Colon (tissue), 2 donors: ENCODE data around the gene MAT2A.
"Not testable (repeated sequence)": the region's sequence is repeated elsewhere in the genome, so short reads cannot be mapped to it uniquely, and the experiment has no call there.

Experiments used
- FAIRE-seq: peaks from 2 replicates; lab custom pipeline; 2012; peaks lifted over from hg19 to GRCh38; lab: Jason Lieb, UNC
- donor health status: control.
- donor health status: control.

Gene MAT2A

DNA sequence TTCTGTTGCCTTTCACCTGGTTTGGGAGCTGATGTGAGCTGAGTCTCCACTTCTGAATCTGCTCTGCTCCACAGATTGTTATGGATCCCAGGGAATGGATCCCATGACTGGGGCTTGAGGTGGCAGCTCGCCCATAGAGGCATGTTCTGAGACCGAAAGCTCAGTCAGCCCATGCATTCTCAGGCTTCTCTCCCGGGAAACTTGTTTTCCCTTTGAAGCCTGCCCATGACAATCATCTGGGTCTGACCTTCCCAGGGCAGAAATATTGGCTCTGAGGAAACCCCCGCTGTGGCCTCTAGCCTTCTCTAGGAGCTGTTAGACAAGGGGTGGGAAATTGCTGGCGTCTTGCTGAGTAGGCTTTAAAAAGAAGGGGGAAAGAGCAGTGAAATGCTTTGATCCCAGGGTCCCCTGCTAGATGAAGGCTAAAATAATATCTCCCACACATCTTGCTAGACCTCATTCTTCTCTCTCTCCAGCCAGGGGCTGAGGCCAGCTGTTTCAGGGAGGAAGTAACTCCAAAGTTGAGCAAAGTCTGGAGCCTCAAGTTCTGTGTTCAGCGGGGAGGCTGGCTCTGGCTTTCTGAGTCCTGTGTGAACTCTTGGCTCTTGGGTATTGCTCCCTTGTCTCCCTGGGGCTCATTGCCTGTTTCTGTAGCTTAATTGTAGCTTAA is 40.4 kb downstream of the MAT2A start:
- no peak for FAIRE-seq

GRCh38 chr2:85580206-85580605 is 41.2 kb downstream of the MAT2A start:
- no peak for FAIRE-seq

DNA sequence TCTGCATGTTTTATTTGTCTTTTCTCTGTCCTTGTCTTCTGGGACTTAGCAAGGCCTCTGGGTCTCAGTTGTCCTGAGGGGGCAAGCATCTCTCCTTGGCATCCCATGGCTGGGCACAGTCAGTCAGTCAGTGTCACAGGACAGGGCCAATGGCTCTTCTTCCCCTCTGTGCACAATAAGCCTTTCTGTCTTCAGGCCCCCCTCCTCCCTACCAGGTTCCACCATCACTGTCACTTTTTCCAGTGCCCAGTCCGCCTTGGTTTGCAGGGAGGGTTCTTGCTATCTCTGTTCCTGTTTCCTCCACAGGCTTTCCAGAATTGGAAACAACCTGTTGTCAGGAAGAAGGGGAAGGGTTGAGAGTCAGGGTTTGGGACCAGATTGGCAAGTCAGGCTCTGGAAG is 43.5 kb downstream of the MAT2A start:
- FAIRE-seq: no peak

DNA sequence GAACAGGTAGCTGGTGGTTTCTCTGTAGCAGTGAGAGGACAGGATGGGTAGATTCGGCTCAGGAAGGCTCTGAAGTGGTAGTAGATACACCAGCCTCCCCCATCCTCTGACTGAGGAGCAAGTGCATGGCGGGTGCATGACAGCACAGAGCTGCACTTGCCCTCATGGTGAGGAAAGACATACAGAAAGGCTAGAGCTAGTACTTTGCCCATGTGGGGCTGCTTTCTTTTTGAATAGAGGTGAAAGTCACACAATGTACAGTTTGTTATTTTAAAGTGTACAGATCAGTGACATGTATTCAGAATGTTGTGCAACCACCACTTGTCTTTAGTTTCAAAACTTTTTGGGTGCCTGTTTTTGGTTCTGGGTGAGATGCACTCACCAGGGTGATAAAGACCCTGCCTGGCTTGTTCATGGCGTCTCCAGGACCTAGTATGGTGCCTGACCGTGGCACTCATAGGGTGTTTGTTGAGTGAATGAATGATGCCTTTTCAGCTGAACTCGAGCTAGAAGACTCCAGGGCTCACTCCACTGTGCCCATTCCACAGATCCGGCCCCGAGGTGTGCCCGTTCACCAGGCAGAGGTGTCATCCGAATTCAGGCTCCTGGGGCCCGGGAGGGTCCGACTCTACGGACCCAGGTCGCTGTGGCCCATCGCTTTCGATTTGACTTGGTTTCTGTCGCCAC is 44.8 kb downstream of the MAT2A start:
- no peak for FAIRE-seq

DNA sequence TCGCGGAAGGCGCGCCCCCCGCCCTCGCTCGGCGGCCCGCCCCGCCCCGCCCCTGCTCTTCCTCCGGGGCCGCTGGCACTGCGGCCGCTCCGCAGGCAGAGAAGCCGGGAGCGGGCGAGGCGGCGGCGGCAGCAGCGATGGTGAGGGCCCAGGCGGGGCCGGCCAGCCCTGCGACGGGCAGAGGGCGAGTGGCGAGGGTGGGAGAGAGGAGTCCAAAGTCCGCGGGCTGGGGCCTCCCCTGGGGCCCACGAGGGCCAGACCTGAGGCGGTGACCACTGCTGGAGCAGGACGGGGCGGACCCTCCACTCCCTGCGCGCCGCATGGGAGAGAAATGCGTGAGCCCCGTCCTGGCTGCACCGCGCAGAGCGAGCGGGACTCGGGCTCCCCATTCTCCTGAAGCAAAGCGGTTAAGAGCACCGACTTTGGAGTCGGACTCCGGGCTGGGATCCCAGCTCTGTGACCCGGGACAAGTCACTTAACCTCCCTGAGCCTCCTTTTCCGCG is 45.4 kb downstream of the MAT2A start, which contains the start of gene VAMP5:
VAMP5 (plus strand) TSS at position 78 of the 503 bp plus-strand sequence; CDS start at position 138, 60 bp downstream.
- FAIRE-seq: no peak

DNA sequence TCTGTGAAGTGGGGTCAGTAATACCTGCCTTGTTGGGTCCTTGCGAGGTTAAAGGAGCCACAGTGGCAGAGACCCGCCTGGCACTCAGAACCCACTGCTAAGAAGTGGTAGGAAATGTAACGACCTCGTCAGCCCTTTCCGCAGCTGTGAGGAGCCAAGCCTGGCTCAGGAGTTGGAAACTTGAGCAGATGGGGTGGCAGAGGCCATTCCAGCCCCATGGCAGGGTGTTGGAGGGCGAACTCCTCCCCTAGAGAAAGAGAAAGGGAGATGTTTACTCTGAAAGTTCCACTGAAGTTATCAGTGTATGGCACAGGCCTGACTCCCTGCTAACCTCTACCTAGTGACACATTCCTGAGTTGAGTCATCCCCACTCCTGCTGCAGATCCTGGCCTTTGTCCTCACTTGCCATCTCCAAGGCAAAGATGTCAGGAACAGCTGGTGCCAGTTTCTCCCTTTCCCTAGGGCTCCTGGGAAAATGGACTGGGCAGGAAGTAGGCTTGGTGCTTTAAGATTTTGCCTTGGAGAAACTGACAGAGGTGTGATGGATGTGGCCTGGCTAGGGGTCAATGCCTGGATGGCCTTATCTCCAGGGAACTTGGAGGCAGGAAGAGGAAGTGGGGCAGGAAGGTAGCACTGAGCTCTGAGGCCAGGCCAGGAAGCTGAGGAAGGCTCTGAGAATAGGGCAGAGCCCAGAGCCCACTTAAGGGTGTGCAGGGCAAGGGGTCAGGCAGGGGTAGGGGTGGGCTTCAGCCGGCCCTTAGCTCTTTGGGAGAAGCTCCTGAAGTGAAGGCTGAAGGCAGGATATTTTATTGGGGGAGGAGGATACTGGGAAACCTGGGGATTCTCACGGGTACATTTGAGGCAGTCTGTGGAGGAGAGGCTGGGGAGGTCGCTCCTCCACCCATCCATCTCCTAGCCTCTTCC is 46.2 kb downstream of the MAT2A start:
- no peak for FAIRE-seq

DNA sequence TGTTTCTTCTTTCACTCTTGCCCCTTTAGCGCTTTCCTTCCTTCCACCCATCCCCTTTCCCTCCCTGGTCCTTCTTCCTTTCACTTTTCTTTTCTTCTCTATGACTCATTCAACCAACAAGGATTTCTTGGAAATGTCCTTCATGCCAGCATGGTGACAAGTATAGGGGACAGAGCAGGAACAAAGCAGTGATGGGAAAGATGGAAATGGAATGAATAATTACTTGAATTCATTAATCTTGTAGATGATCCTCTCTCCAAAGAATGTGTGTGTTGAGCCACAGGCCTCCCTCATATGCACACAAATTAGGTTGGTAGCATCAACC is 46.8 kb downstream of the MAT2A start:
- FAIRE-seq: no peak

DNA sequence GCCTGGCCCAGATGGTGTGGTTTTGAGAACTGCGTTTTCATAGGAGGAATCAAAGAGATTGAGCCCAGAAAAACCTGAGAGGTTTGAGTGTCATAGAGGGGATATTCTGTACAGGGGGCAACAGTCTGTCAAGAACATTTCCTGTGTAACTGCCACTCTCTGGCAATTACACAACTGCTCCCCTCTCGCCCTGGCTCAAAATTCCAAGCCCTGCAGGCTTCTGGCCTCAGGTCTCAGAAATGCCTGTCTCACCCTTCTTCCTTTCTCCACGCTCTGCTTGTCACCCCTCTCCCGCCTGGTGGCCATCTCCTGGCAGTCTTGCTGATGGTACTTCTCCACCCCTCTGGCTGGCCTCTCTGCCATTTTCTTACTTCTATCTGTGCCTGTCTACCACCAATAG is 49.3 kb downstream of the MAT2A start:
- FAIRE-seq: no peak

- no peak for FAIRE-seq
These were observed 49.7 kb downstream of the MAT2A start for GRCh38 chr2:85588645-85589044.

- FAIRE-seq: no peak
These were observed 50.2 kb downstream of the MAT2A start for GRCh38 chr2:85589181-85589580.

DNA sequence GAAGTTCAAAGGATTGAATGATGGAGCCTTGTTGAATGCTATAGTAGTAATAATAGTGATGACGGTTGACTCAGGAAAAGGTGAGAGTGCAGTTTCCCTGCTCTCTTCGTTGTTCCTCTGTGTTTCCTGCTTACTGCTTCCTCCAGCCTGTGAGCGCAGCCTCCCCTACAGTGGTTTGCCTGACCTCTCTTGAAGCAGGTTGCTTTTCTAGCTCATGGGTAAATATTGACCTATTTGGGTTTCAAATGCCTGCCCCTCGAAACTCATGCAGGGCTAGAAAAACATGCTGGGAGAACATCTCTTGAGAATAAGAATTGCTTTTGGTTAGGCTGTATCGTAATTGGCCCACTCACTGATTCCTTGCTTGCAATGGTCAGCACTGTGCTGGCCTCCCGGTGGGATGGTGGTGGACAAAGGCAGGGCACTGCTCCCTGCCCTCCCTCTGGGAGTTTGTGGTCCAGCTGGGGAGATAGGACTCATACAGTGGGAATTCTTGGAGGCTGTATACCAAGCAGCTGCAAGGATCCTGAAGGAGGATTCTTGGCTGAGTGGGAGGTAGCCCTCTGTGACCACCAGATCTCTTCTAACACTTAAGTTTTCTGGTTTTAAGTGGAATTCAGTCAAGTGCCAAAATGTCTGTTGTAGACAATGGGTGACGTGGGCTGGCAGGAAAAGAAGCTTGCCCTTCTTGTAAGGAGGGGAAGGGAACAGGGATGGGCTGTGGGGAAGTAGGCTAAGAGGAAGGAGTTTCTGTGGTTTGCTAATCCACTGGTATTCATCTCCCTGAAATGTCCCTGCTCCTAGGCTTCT is 51.2 kb downstream of the MAT2A start:
- no peak for FAIRE-seq

DNA sequence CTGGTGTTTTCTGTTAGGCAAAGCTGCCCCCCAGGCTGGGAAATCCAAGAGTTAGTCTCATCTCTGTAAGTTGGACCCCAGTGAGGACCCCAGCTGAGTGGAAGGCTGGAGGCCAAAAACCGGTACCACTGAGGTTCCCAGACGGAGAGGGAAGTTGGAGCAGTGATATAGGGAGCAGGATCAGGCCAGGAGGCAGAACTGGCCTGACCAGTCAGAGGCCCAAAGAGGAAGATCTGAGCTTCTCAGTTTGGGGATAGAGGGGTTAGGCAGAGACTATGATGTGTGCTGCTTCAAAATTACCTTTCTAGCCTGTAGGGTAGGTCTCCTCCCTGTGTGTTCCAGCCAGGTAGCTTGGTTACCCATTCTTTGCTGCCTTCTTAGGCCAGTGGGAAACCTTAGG is 52.0 kb downstream of the MAT2A start:
- FAIRE-seq: no peak

GRCh38 chr2:85591563-85591962 is 52.6 kb downstream of the MAT2A start:
- FAIRE-seq: no peak

GRCh38 chr2:85592299-85592698 is 53.3 kb downstream of the MAT2A start:
- not testable (repeated sequence) for FAIRE-seq

DNA sequence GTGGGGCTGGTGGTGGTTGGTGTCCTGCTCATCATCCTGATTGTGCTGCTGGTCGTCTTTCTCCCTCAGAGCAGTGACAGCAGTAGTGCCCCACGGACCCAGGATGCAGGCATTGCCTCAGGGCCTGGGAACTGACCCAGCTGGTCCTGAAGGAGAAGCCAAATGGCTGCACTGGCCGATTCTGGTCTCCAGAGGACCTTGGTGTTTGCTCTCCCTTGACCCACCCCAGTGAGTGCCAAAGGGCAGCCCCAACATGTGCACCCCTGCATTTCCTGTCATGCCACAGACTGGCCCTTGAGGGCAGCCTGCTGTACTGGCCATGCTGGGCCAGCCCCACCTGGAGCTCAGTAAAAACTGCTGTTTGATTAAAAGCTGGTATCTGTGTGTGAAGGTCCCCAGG is 54.1 kb downstream of the MAT2A start:
- no peak for FAIRE-seq
